Measurements from ENCODE around the gene CPT1C. TPM values are rescaled to one million over a fixed set of nuclear protein-coding genes. Genes with fewer than 3 reads are reported as not detected.

CPT1C gene
- total and polyA plus RNA-seq, 2 donors (not counting 1 experiment from before 2014, with no cell fraction given) = 0.30 to 1.7 TPM

DNA sequence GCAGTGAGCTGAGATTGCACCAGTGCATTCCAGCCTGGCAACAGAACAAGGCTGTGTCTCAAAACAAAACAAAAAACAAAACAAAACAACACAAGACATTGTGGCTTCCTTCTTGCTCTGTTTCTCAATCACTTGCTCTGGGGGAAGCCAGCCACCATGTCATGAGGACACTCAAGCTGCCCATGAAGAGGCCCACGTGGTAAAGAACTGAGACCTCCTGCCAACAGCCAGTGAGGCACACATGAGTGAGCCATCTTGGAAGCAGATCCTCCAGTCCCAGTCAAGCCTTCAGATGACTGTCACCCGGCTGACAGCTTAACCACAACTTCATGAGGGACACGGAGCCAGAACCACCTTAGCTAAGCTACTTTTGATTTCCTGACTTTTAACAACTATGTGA lies 25.2 kb downstream of the CPT1C start:
- intact Hi-C loops (cut with micrococcal nuclease) = no loop called here
- TF ChIP-seq EZH2 (IDR thresholded peaks at IDR 0.05; ENCODE audit: borderline replicate concordance, insufficient read depth, low read depth, low read length, poor library complexity, severe bottlenecking) = no peak
- TF ChIP-seq, protein P1, sequence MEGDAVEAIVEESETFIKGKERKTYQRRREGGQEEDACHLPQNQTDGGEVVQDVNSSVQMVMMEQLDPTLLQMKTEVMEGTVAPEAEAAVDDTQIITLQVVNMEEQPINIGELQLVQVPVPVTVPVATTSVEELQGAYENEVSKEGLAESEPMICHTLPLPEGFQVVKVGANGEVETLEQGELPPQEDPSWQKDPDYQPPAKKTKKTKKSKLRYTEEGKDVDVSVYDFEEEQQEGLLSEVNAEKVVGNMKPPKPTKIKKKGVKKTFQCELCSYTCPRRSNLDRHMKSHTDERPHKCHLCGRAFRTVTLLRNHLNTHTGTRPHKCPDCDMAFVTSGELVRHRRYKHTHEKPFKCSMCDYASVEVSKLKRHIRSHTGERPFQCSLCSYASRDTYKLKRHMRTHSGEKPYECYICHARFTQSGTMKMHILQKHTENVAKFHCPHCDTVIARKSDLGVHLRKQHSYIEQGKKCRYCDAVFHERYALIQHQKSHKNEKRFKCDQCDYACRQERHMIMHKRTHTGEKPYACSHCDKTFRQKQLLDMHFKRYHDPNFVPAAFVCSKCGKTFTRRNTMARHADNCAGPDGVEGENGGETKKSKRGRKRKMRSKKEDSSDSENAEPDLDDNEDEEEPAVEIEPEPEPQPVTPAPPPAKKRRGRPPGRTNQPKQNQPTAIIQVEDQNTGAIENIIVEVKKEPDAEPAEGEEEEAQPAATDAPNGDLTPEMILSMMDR (IDR thresholded peaks at IDR 0.05) = no peak
- Histone ChIP-seq H3K9me3 (ENCODE audit: control extremely low read depth in 1 of 3, control insufficient read depth in 2 of 3, insufficient read depth in 1 of 3, low read length in 2 of 3) (peaks cover 0 to 13% (median 0%) of the 10 kb centered on the region in 3 donors), H3K4me2 (replicated peaks; ENCODE audit: low read depth, low read length, poor library complexity, severe bottlenecking) (no peak overlapping the region), H2AFZ (ENCODE audit: insufficient read depth, low read depth, low read length, poor library complexity, severe bottlenecking) (no peak overlapping the region), H3K4me3 (ENCODE audit: control extremely low read depth in 1 of 5, extremely low read depth in 1 of 5, insufficient read depth in 1 of 5, low read depth in 2 of 5, low read length in 4 of 5) (no peak overlapping the region), H4K20me1 (ENCODE audit: control insufficient read depth, insufficient read depth, low read length, poor library complexity, severe bottlenecking) (no peaks in the 10 kb centered on the region), H3K79me2 (ENCODE audit: control insufficient read depth, insufficient read depth, low read length) (no peaks in the 10 kb centered on the region), H3K27ac (ENCODE audit: low read length in 2 of 2) (no peak overlapping the region), H3K9ac (ENCODE audit: low read length) (no peak overlapping the region), H3K27me3 (replicated peaks in 1 of 4; ENCODE audit: control extremely low read depth in 1 of 4, control insufficient read depth in 3 of 4, insufficient read depth in 4 of 4, low read length in 3 of 4) (no peaks in the 10 kb centered on the region), H3K36me3 (replicated peaks in 1 of 2; ENCODE audit: control extremely low read depth in 1 of 2, control insufficient read depth in 1 of 2, extremely low read depth in 1 of 2, insufficient read depth in 2 of 2, low read length in 1 of 2) (no peaks in the 10 kb centered on the region), H3K4me1 (ENCODE audit: control insufficient read depth in 2 of 2, insufficient read depth in 2 of 2, low read length in 2 of 2) (peaks cover 4 to 11% of the 10 kb centered on the region in 2 donors)
- Mint-ChIP-seq H3K27ac (no peak overlapping the region), H3K27me3 (no peaks in the 10 kb centered on the region), H3K4me3 (no peak overlapping the region), H3K4me1 (peaks cover 12% of the 10 kb centered on the region), H3K9me3 (ENCODE audit: insufficient read depth) (no peaks in the 10 kb centered on the region)
- ChIA-PET CTCF (no interaction called here), POLR2A (no interaction called here)
- WGBS (ENCODE audit: insufficient coverage) = 67% methylated on average over 1 of the region's 3 CpGs
- DNase-seq (no peak), ATAC-seq (ENCODE audit: low read depth) (no peak)

DNA sequence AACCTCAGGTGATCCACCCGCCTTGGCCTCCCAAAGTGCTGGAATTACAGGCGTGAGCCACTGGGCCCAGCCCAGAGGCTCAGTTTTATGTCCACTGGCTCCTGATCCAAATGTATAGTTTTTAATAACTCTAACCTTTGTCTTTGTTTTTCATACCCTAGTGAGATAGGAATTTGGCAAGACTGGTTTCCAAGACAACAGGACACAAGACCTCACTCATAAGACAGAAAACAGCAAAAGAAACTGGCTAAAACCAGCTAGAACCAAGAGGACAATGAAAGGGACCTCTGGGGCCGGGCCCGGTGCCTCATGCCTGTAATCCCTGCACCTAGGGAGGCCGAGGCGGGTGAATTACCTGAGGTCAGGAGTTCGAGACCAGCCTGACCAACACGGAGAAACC lies 27.6 kb downstream of the CPT1C start:
- no peaks in the 10 kb centered on the region for H3K27me3 ChIP-seq (replicated peaks in 1 of 4; ENCODE audit: control extremely low read depth in 1 of 4, control insufficient read depth in 3 of 4, insufficient read depth in 4 of 4, low read length in 3 of 4)
- H3K4me3 ChIP-seq (ENCODE audit: control extremely low read depth in 1 of 5, extremely low read depth in 1 of 5, insufficient read depth in 1 of 5, low read depth in 2 of 5, low read length in 4 of 5) = no peak overlapping the region
- peaks cover 0 to 13% (median 0%) of the 10 kb centered on the region in 3 donors for H3K9me3 ChIP-seq (ENCODE audit: control extremely low read depth in 1 of 3, control insufficient read depth in 2 of 3, insufficient read depth in 1 of 3, low read length in 2 of 3)
- Mint-ChIP-seq H3K27ac (no peak overlapping the region), H3K4me3 (peak overlapping the region; percentile 18), H3K9me3 (ENCODE audit: insufficient read depth) (no peaks in the 10 kb centered on the region), H3K27me3 (no peaks in the 10 kb centered on the region), H3K4me1 (peaks cover 12% of the 10 kb centered on the region)
- no peaks in the 10 kb centered on the region for H4K20me1 ChIP-seq (ENCODE audit: control insufficient read depth, insufficient read depth, low read length, poor library complexity, severe bottlenecking)
- ChIA-PET POLR2A (no interaction called here), CTCF (interaction anchor here (0.9 to 1.5 kb wide), 3 partner anchors 12 to 89 kb away, joined by 3 to 5 read pairs (median 3); no protein-coding TSS in a partner anchor)
- WGBS (ENCODE audit: insufficient coverage) = 100% methylated on average over 7 of the region's 8 CpGs
- H3K9ac ChIP-seq (ENCODE audit: low read length) = no peak overlapping the region
- H3K4me1 ChIP-seq (ENCODE audit: control insufficient read depth in 2 of 2, insufficient read depth in 2 of 2, low read length in 2 of 2) = peaks cover 4 to 11% of the 10 kb centered on the region in 2 donors
- DNase-seq (no peak), ATAC-seq (ENCODE audit: low read depth) (no peak)
- intact Hi-C loops (cut with micrococcal nuclease) = no loop called here
- TF ChIP-seq, protein P1 (IDR thresholded peaks at IDR 0.05) = no peak
- TF ChIP-seq EZH2 (IDR thresholded peaks at IDR 0.05; ENCODE audit: borderline replicate concordance, insufficient read depth, low read depth, low read length, poor library complexity, severe bottlenecking) = no peak
- H2AFZ ChIP-seq (ENCODE audit: insufficient read depth, low read depth, low read length, poor library complexity, severe bottlenecking) = no peak overlapping the region
- H3K79me2 ChIP-seq (ENCODE audit: control insufficient read depth, insufficient read depth, low read length) = no peaks in the 10 kb centered on the region
- no peak overlapping the region for H3K27ac ChIP-seq (ENCODE audit: low read length in 2 of 2)
- no peak overlapping the region for H3K4me2 ChIP-seq (replicated peaks; ENCODE audit: low read depth, low read length, poor library complexity, severe bottlenecking)
- no peaks in the 10 kb centered on the region for H3K36me3 ChIP-seq (replicated peaks in 1 of 2; ENCODE audit: control extremely low read depth in 1 of 2, control insufficient read depth in 1 of 2, extremely low read depth in 1 of 2, insufficient read depth in 2 of 2, low read length in 1 of 2)
